WTC11 (cell line): ENCODE results near the gene NOS3. TPM values are rescaled to one million over a fixed set of nuclear protein-coding genes. Genes with fewer than 3 reads are reported as not detected.
A peak's percentile ranks its signal among the peaks of the same experiment; 100 is the strongest.

Experiments
- ATAC-seq: fragments of 200-7000 bp; cut with Tn5 transposase; 2 replicates; pipeline ENCODE4 v1.10.0; 2021; ENCODE audit warnings: mild to moderate bottlenecking, moderate library complexity
- CTCF ChIA-PET: fragments of 300-600 bp; sonication (Branson Sonifier 250); formaldehyde crosslinking; loops from one replicate; lab custom pipeline; 2021; ENCODE audit warnings: antibody characterized with exemption; lab: Charles Lee
- POLR2A ChIA-PET: fragments of 350-600 bp; sonication (Branson Sonifier 250); formaldehyde crosslinking; loops from one replicate; lab custom pipeline; 2021; ENCODE audit warnings: antibody characterized with exemption; lab: Charles Lee
- DNase-seq: peaks from one replicate; pipeline ENCODE4 v3.0.0; 2021; ENCODE audit warnings: low spot score
- H3K27ac Mint-ChIP-seq: 2 replicates; pipeline ENCODE4 v1.8.0; 2021; ENCODE audit warnings: mixed read lengths
- H3K27me3 Mint-ChIP-seq: 2 replicates; pipeline ENCODE4 v1.8.0; 2021; ENCODE audit warnings: low read depth, mild to moderate bottlenecking, moderate library complexity, mixed read lengths
- H3K36me3 Mint-ChIP-seq: 2 replicates; pipeline ENCODE4 v1.8.0; 2021; ENCODE audit warnings: mixed read lengths
- H3K4me1 Mint-ChIP-seq: 2 replicates; pipeline ENCODE4 v1.8.0; 2022; ENCODE audit warnings: mixed read lengths
- H3K4me3 Mint-ChIP-seq: 2 replicates; pipeline ENCODE4 v1.8.0; 2021; ENCODE audit warnings: mild to moderate bottlenecking, moderate library complexity, mixed read lengths
- H3K9me3 Mint-ChIP-seq: 2 replicates; pipeline ENCODE4 v1.8.0; 2021; ENCODE audit warnings: mixed read lengths
- CREB1 ChIP-seq: sonication (generic); formaldehyde crosslinking; IDR thresholded peaks from 2 replicates; pipeline ENCODE4 v1.8.0; 2023; ENCODE audit warnings: mild to moderate bottlenecking, missing genetic modification reagents
- CREM ChIP-seq: sonication (generic); formaldehyde crosslinking; IDR thresholded peaks from 2 replicates; pipeline ENCODE4 v1.8.1; 2022; ENCODE audit warnings: mild to moderate bottlenecking, missing genetic modification reagents, moderate library complexity
- EMX1 ChIP-seq: fragments of 250-450 bp; sonication (Bioruptor Pico); IDR thresholded peaks from 2 replicates; pipeline ENCODE4 v1.8.0; 2021; ENCODE audit warnings: mild to moderate bottlenecking
- FOXJ3 ChIP-seq: sonication (generic); formaldehyde crosslinking; IDR thresholded peaks from 2 replicates; pipeline ENCODE4 v1.9.0; 2021; ENCODE audit warnings: missing genetic modification reagents, mild to moderate bottlenecking, borderline replicate concordance
- FOXP1 ChIP-seq: sonication (generic); formaldehyde crosslinking; IDR thresholded peaks from 2 replicates; pipeline ENCODE4 v1.8.0; 2022; ENCODE audit warnings: missing genetic modification reagents, mild to moderate bottlenecking, moderate library complexity, borderline replicate concordance
- HMGA2 ChIP-seq: fragments of 250-450 bp; sonication (Bioruptor Pico); IDR thresholded peaks from 2 replicates; pipeline ENCODE4 v1.4.0; 2021; ENCODE audit warnings: mild to moderate bottlenecking, moderate library complexity
- JAZF1 ChIP-seq: fragments of 250-450 bp; sonication (Bioruptor Pico); IDR thresholded peaks from 2 replicates; pipeline ENCODE4 v1.9.0; 2021; ENCODE audit warnings: moderate library complexity, mild to moderate bottlenecking, inconsistent platforms
- KAT7 ChIP-seq: sonication (generic); formaldehyde crosslinking; IDR thresholded peaks from 2 replicates; pipeline ENCODE4 v1.8.1; 2023; ENCODE audit warnings: missing genetic modification reagents, mild to moderate bottlenecking, borderline replicate concordance
- MXD4 ChIP-seq: fragments of 250-450 bp; sonication (Bioruptor Pico); IDR thresholded peaks from 2 replicates; pipeline ENCODE4 v1.8.0; 2021; ENCODE audit warnings: mild to moderate bottlenecking, moderate library complexity, borderline replicate concordance
- NFATC4 ChIP-seq: fragments of 250-450 bp; sonication (Bioruptor Pico); IDR thresholded peaks from 2 replicates; pipeline ENCODE4 v1.9.0; 2021; ENCODE audit warnings: mild to moderate bottlenecking
- NFYB ChIP-seq: sonication (generic); formaldehyde crosslinking; conservative IDR thresholded peaks from 2 replicates; pipeline ENCODE4 v1.8.0; 2022; ENCODE audit warnings: low read depth, missing genetic modification reagents
- PRRX2 ChIP-seq: fragments of 250-450 bp; sonication (Bioruptor Pico); IDR thresholded peaks from 2 replicates; pipeline ENCODE4 v1.8.0; 2021; ENCODE audit warnings: mild to moderate bottlenecking
- SP1 ChIP-seq: sonication (generic); formaldehyde crosslinking; conservative IDR thresholded peaks from 2 replicates; pipeline ENCODE4 v1.8.1; 2022; ENCODE audit warnings: missing genetic modification reagents
- TEAD4 ChIP-seq: sonication (generic); formaldehyde crosslinking; IDR thresholded peaks from 2 replicates; pipeline ENCODE4 v1.8.0; 2022; ENCODE audit warnings: mild to moderate bottlenecking, missing genetic modification reagents
- ZNF232 ChIP-seq: sonication (generic); formaldehyde crosslinking; IDR thresholded peaks from 2 replicates; pipeline ENCODE4 v1.8.0; 2022; ENCODE audit warnings: mild to moderate bottlenecking, missing genetic modification reagents
- ZNF317 ChIP-seq: sonication (generic); formaldehyde crosslinking; IDR thresholded peaks from 2 replicates; pipeline ENCODE4 v1.8.1; 2023; ENCODE audit warnings: low read depth, mild to moderate bottlenecking, moderate library complexity, missing genetic modification reagents, borderline replicate concordance
- ZNF423 ChIP-seq: fragments of 250-450 bp; sonication (Bioruptor Pico); IDR thresholded peaks from 2 replicates; pipeline ENCODE4 v2.1.2; 2022; ENCODE audit warnings: mild to moderate bottlenecking, moderate library complexity
- total RNA-seq: library from RNA; stranded (reverse); gene quantifications from 3 replicates; pipeline ENCODE4 v1.2.3, GENCODE V29; 2021
- TF ChIP-seq, protein P1 (sequence below): sonication (generic); formaldehyde crosslinking; IDR thresholded peaks from 2 replicates; pipeline ENCODE4 v1.8.1; 2022; ENCODE audit warnings: low read depth, missing genetic modification reagents, borderline replicate concordance
- TF ChIP-seq, protein P2 (sequence below): fragments of 250-450 bp; sonication (Bioruptor Pico); IDR thresholded peaks from 2 replicates; pipeline ENCODE4 v1.9.0; 2021; ENCODE audit warnings: mild to moderate bottlenecking, borderline replicate concordance
- TF ChIP-seq, protein P3 (sequence below): sonication (generic); formaldehyde crosslinking; IDR thresholded peaks from 2 replicates; pipeline ENCODE4 v1.8.1; 2023; ENCODE audit warnings: mild to moderate bottlenecking, missing genetic modification reagents, moderate library complexity
- TF ChIP-seq, protein P4 (sequence below): sonication (generic); formaldehyde crosslinking; IDR thresholded peaks from 2 replicates; pipeline ENCODE4 v1.8.1; 2022; ENCODE audit warnings: mild to moderate bottlenecking, moderate library complexity, missing genetic modification reagents
- TF ChIP-seq, protein P5 (sequence below): sonication (generic); formaldehyde crosslinking; IDR thresholded peaks from 2 replicates; pipeline ENCODE4 v1.8.0; 2023; ENCODE audit warnings: mild to moderate bottlenecking, missing genetic modification reagents
- TF ChIP-seq, protein P6 (sequence below): sonication (generic); formaldehyde crosslinking; IDR thresholded peaks from 2 replicates; pipeline ENCODE4 v1.8.0; 2022; ENCODE audit warnings: mild to moderate bottlenecking, missing genetic modification reagents
- TF ChIP-seq, protein P7 (sequence below): sonication (generic); formaldehyde crosslinking; conservative IDR thresholded peaks from 2 replicates; pipeline ENCODE4 v1.8.1; 2023; ENCODE audit warnings: mild to moderate bottlenecking, low read depth, missing genetic modification reagents, moderate library complexity

The NOS3 gene
- total RNA-seq, 1 experiment from 2014 or later: 6.6 TPM

DNA sequence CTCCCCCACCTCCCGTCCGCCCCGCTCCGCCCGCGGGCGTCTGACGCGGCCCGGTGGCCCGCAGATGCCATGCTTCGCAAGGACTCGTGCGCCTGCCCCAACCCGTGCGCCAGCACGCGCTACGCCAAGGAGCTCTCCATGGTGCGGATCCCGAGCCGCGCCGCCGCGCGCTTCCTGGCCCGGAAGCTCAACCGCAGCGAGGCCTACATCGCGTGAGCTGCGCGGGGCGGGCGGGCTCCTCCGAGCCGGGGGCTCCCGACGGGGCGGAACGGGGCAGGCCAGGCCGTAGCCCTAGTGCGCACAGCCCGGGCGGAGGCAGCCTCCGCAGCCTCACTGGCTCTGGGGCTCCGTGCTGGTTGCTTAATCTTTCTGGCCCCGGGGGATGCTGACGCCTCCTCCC, 60.3 kb downstream of the NOS3 start (continued):
- TF ChIP-seq FOXP1 (CRISPR knock-in tag): peak; percentile 99
- peak; percentile 96 for TF ChIP-seq TEAD4 (CRISPR knock-in tag)
- TF ChIP-seq HMGA2: no peak
- TF ChIP-seq PRRX2 (CRISPR knock-in tag): no peak
- TF ChIP-seq MXD4 (CRISPR knock-in tag): no peak
- TF ChIP-seq, protein P1, sequence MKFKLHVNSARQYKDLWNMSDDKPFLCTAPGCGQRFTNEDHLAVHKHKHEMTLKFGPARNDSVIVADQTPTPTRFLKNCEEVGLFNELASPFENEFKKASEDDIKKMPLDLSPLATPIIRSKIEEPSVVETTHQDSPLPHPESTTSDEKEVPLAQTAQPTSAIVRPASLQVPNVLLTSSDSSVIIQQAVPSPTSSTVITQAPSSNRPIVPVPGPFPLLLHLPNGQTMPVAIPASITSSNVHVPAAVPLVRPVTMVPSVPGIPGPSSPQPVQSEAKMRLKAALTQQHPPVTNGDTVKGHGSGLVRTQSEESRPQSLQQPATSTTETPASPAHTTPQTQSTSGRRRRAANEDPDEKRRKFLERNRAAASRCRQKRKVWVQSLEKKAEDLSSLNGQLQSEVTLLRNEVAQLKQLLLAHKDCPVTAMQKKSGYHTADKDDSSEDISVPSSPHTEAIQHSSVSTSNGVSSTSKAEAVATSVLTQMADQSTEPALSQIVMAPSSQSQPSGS (CRISPR knock-in tag): peak; percentile 69; the same call in 1 of the 2 replicates
- TF ChIP-seq, protein P2, sequence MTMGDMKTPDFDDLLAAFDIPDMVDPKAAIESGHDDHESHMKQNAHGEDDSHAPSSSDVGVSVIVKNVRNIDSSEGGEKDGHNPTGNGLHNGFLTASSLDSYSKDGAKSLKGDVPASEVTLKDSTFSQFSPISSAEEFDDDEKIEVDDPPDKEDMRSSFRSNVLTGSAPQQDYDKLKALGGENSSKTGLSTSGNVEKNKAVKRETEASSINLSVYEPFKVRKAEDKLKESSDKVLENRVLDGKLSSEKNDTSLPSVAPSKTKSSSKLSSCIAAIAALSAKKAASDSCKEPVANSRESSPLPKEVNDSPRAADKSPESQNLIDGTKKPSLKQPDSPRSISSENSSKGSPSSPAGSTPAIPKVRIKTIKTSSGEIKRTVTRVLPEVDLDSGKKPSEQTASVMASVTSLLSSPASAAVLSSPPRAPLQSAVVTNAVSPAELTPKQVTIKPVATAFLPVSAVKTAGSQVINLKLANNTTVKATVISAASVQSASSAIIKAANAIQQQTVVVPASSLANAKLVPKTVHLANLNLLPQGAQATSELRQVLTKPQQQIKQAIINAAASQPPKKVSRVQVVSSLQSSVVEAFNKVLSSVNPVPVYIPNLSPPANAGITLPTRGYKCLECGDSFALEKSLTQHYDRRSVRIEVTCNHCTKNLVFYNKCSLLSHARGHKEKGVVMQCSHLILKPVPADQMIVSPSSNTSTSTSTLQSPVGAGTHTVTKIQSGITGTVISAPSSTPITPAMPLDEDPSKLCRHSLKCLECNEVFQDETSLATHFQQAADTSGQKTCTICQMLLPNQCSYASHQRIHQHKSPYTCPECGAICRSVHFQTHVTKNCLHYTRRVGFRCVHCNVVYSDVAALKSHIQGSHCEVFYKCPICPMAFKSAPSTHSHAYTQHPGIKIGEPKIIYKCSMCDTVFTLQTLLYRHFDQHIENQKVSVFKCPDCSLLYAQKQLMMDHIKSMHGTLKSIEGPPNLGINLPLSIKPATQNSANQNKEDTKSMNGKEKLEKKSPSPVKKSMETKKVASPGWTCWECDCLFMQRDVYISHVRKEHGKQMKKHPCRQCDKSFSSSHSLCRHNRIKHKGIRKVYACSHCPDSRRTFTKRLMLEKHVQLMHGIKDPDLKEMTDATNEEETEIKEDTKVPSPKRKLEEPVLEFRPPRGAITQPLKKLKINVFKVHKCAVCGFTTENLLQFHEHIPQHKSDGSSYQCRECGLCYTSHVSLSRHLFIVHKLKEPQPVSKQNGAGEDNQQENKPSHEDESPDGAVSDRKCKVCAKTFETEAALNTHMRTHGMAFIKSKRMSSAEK: no peak
- no peak for TF ChIP-seq FOXJ3 (CRISPR knock-in tag)
- no peak for TF ChIP-seq NFATC4
- peak; percentile 96 for TF ChIP-seq CREB1 (CRISPR knock-in tag)
- TF ChIP-seq, protein P3, sequence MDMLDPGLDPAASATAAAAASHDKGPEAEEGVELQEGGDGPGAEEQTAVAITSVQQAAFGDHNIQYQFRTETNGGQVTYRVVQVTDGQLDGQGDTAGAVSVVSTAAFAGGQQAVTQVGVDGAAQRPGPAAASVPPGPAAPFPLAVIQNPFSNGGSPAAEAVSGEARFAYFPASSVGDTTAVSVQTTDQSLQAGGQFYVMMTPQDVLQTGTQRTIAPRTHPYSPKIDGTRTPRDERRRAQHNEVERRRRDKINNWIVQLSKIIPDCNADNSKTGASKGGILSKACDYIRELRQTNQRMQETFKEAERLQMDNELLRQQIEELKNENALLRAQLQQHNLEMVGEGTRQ (CRISPR knock-in tag): no peak; the same call in 1 of the 2 replicates
- peak; percentile 57 for TF ChIP-seq NFYB (CRISPR knock-in tag)
- peak; percentile 99 for TF ChIP-seq KAT7 (CRISPR knock-in tag)
- TF ChIP-seq ZNF232 (CRISPR knock-in tag): peak; percentile 98
- TF ChIP-seq, protein P4, sequence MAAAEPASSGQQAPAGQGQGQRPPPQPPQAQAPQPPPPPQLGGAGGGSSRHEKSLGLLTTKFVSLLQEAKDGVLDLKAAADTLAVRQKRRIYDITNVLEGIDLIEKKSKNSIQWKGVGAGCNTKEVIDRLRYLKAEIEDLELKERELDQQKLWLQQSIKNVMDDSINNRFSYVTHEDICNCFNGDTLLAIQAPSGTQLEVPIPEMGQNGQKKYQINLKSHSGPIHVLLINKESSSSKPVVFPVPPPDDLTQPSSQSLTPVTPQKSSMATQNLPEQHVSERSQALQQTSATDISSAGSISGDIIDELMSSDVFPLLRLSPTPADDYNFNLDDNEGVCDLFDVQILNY (CRISPR knock-in tag): peak; percentile 97
- TF ChIP-seq SP1 (CRISPR knock-in tag): peak; percentile 88
- peak; percentile 78 for TF ChIP-seq ZNF317 (CRISPR knock-in tag)

DNA sequence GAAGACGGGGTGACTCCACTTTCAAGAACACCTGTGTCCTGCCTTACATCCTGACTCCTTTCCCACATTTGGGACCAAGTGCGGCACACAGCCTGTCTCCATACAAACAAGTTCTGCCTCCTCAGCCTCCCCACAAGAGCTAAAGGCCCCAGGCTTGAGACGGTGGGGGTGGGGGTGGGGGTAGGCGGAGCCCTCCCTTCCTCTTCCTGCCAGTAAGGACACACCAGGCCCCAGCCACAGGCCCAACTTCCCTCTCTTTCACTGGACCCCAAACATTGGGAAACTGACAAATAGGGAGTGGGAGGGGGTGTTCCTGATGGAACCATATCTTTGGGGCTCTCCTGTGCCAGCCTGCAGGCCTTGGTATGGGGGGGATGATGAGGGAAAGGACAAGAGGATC, 62.3 kb downstream of the NOS3 start:
- no peak for ATAC-seq
- Mint-ChIP-seq H3K9me3 (no peaks in the 10 kb centered on the region), H3K4me1 (peaks cover 17% of the 10 kb centered on the region), H3K4me3 (no peak overlapping the region), H3K27me3 (peaks cover 39% of the 10 kb centered on the region), H3K36me3 (no peaks in the 10 kb centered on the region; the same call in 1 of the 2 replicates), H3K27ac (no peak overlapping the region)
- no peak for DNase-seq
- POLR2A ChIA-PET: no interaction called here
- CTCF ChIA-PET: interaction anchor here (1.0 to 4.2 kb wide), 2 partner anchors 20 to 34 kb away, joined by 3 to 34 read pairs; no protein-coding TSS in a partner anchor
- TF ChIP-seq, protein P5, sequence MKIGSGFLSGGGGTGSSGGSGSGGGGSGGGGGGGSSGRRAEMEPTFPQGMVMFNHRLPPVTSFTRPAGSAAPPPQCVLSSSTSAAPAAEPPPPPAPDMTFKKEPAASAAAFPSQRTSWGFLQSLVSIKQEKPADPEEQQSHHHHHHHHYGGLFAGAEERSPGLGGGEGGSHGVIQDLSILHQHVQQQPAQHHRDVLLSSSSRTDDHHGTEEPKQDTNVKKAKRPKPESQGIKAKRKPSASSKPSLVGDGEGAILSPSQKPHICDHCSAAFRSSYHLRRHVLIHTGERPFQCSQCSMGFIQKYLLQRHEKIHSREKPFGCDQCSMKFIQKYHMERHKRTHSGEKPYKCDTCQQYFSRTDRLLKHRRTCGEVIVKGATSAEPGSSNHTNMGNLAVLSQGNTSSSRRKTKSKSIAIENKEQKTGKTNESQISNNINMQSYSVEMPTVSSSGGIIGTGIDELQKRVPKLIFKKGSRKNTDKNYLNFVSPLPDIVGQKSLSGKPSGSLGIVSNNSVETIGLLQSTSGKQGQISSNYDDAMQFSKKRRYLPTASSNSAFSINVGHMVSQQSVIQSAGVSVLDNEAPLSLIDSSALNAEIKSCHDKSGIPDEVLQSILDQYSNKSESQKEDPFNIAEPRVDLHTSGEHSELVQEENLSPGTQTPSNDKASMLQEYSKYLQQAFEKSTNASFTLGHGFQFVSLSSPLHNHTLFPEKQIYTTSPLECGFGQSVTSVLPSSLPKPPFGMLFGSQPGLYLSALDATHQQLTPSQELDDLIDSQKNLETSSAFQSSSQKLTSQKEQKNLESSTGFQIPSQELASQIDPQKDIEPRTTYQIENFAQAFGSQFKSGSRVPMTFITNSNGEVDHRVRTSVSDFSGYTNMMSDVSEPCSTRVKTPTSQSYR (CRISPR knock-in tag): no peak
- TF ChIP-seq, protein P3 (CRISPR knock-in tag): no peak
- TF ChIP-seq, protein P6, sequence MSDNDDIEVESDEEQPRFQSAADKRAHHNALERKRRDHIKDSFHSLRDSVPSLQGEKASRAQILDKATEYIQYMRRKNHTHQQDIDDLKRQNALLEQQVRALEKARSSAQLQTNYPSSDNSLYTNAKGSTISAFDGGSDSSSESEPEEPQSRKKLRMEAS (CRISPR knock-in tag): no peak
- TF ChIP-seq, protein P7, sequence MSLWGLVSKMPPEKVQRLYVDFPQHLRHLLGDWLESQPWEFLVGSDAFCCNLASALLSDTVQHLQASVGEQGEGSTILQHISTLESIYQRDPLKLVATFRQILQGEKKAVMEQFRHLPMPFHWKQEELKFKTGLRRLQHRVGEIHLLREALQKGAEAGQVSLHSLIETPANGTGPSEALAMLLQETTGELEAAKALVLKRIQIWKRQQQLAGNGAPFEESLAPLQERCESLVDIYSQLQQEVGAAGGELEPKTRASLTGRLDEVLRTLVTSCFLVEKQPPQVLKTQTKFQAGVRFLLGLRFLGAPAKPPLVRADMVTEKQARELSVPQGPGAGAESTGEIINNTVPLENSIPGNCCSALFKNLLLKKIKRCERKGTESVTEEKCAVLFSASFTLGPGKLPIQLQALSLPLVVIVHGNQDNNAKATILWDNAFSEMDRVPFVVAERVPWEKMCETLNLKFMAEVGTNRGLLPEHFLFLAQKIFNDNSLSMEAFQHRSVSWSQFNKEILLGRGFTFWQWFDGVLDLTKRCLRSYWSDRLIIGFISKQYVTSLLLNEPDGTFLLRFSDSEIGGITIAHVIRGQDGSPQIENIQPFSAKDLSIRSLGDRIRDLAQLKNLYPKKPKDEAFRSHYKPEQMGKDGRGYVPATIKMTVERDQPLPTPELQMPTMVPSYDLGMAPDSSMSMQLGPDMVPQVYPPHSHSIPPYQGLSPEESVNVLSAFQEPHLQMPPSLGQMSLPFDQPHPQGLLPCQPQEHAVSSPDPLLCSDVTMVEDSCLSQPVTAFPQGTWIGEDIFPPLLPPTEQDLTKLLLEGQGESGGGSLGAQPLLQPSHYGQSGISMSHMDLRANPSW (CRISPR knock-in tag): no peak
- no peak for TF ChIP-seq JAZF1
- TF ChIP-seq ZNF423 (CRISPR knock-in tag): no peak
- no peak for TF ChIP-seq EMX1
- no peak for TF ChIP-seq CREM (CRISPR knock-in tag)
